ENCODE data around the gene TNS3. TPM values are rescaled to one million over a fixed set of nuclear protein-coding genes. Genes with fewer than 3 reads are reported as not detected.

TNS3 gene
- total and polyA plus RNA-seq, 2 of the 13 experiments (the other 11 are each of a cell fraction or from before 2014, with no cell fraction given), result 52.9 to 55.7 TPM

DNA sequence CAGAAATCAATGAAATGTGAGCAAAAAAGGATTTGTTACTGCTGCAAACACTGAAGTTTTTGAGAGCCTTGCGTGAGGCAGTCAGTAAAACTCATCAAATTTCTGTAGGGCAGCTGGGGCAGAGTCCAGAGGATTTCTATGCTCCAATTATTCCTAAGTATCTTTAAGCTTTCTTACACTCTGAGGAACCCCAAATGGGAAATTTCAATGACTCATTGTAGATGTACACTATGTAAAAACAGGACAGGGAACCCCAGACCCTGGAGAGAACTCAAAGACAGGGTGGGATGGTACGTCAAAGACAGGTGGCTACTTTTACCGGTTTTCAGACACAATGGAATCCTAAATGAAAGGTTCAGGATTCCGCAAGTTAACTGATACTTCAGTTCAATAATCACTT is 120.2 kb downstream of the TNS3 start:
- no peak overlapping the region for H3K9ac ChIP-seq (ENCODE audit: insufficient read depth, low read depth, low read length)
- in situ Hi-C loops (cut with HindIII; ENCODE audit: extremely low pct_ligation_motif_present, low pct_unique_long_range_greater_than_20kb), result no loop called here
- BruUV-seq (replicated peaks), result no TSS peak
- WGBS (ENCODE audit: low lambda C conversion rate), result 96% methylated on average over 4 of the region's 4 CpGs
- H3K27ac ChIP-seq (ENCODE audit: extremely low read length, insufficient read depth, low read length), result no peak overlapping the region
- H3K36me3 ChIP-seq (replicated peaks in 1 of 2; ENCODE audit: control insufficient read depth in 1 of 2, insufficient read depth in 2 of 2, low read length in 2 of 2), result peaks cover 22 to 34% of the 10 kb centered on the region in 2 experiments; a peak in 4 of 5 replicates
- peaks cover 89% of the 10 kb centered on the region for H3K79me2 ChIP-seq (ENCODE audit: insufficient read depth, low read length)
- H4K20me1 ChIP-seq (ENCODE audit: insufficient read depth, low read length), result peaks cover 48% of the 10 kb centered on the region
- no peaks in the 10 kb centered on the region for H3K9me3 ChIP-seq (ENCODE audit: low read length)
- H2AFZ ChIP-seq (ENCODE audit: low read length), result no peak overlapping the region
- POLR2A ChIA-PET, result interaction anchor here (2.2 kb wide), 1 partner anchor 14 kb away, joined by 5 read pairs; no protein-coding TSS in a partner anchor
- CTCF ChIA-PET (ENCODE audit: low intra/inter-chr PET ratio, low total read pairs), result no interaction called here
- intact Hi-C loops (cut with micrococcal nuclease; ENCODE audit: unreplicated experiment), result no loop called here
- ATAC-seq, result no peak
- DNase-seq (ENCODE audit: low spot score), result no peak
- H3K4me3 ChIP-seq (replicated peaks in 1 of 3; ENCODE audit: insufficient read depth in 1 of 3, low read depth in 2 of 3, low read length in 3 of 3), result no peak overlapping the region
- H3K4me1 ChIP-seq (ENCODE audit: insufficient read depth, low read length), result peaks cover 52% of the 10 kb centered on the region
- FAIRE-seq, result no peak
- H3K4me2 ChIP-seq (ENCODE audit: low read depth, low read length), result no peak overlapping the region
- H3K27me3 ChIP-seq (ENCODE audit: control insufficient read depth in 1 of 2, insufficient read depth in 2 of 2, low read length in 2 of 2), result no peaks in the 10 kb centered on the region
- TF ChIP-seq, protein P1, sequence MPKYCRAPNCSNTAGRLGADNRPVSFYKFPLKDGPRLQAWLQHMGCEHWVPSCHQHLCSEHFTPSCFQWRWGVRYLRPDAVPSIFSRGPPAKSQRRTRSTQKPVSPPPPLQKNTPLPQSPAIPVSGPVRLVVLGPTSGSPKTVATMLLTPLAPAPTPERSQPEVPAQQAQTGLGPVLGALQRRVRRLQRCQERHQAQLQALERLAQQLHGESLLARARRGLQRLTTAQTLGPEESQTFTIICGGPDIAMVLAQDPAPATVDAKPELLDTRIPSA (CRISPR knock-in tag; IDR thresholded peaks at IDR 0.05; ENCODE audit: borderline replicate concordance), result no peak
- TF ChIP-seq EP300 (IDR thresholded peaks at IDR 0.05; ENCODE audit: low read depth in 2 of 2, low read length in 2 of 2), result no peak
- TF ChIP-seq EP300 (CRISPR knock-in tag; IDR thresholded peaks at IDR 0.05; ENCODE audit: borderline replicate concordance), result no peak
- TF ChIP-seq NFRKB (IDR thresholded peaks at IDR 0.05), result no peak
- TF ChIP-seq POLR2G (IDR thresholded peaks at IDR 0.05; ENCODE audit: low read depth, low read length), result 0 out of 2 replicates have a peak, but pooled peaks have one; percentile 0

DNA sequence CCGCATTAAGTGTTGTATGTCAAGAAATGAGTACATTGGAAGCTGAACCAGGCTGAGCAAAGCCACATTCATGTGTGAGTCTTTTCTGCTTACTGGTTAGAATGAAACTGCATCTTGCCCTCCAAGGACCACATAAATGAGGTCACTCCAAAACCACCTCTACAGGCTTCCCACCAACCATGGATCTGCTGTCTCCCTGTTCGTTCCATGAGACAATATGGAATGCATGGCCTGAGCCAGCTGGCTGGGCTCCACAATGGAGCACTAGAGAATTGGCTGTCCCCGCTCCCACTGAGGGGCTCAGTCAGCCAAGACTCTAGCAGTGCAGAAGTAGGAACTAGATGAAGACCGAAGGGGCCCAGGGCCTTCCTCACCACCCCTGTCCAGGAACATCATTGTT is 120.8 kb downstream of the TNS3 start:
- Histone ChIP-seq H2AFZ (ENCODE audit: low read length) (no peak overlapping the region), H3K9ac (ENCODE audit: insufficient read depth, low read depth, low read length) (no peak overlapping the region), H3K4me2 (ENCODE audit: low read depth, low read length) (no peak overlapping the region), H3K4me3 (replicated peaks in 1 of 3; ENCODE audit: insufficient read depth in 1 of 3, low read depth in 2 of 3, low read length in 3 of 3) (no peak overlapping the region), H3K27me3 (ENCODE audit: control insufficient read depth in 1 of 2, insufficient read depth in 2 of 2, low read length in 2 of 2) (no peaks in the 10 kb centered on the region), H3K36me3 (replicated peaks in 1 of 2; ENCODE audit: control insufficient read depth in 1 of 2, insufficient read depth in 2 of 2, low read length in 2 of 2) (peaks cover 21 to 34% of the 10 kb centered on the region in 2 experiments; a peak in 4 of 5 replicates), H4K20me1 (ENCODE audit: insufficient read depth, low read length) (peaks cover 54% of the 10 kb centered on the region), H3K27ac (ENCODE audit: extremely low read length, insufficient read depth, low read length) (no peak overlapping the region), H3K9me3 (ENCODE audit: low read length) (no peaks in the 10 kb centered on the region), H3K79me2 (ENCODE audit: insufficient read depth, low read length) (peaks cover 89% of the 10 kb centered on the region), H3K4me1 (ENCODE audit: insufficient read depth, low read length) (peaks cover 46% of the 10 kb centered on the region)
- intact Hi-C loops (cut with micrococcal nuclease; ENCODE audit: unreplicated experiment) (no loop called here), in situ Hi-C loops (cut with HindIII; ENCODE audit: extremely low pct_ligation_motif_present, low pct_unique_long_range_greater_than_20kb) (no loop called here)
- POLR2A ChIA-PET, result interaction anchor here (0.9 to 2.2 kb wide), 2 partner anchors 10 to 14 kb away, joined by 3 to 5 read pairs; no protein-coding TSS in a partner anchor
- CTCF ChIA-PET (ENCODE audit: low intra/inter-chr PET ratio, low total read pairs), result no interaction called here
- ATAC-seq, result no peak
- no peak for FAIRE-seq
- WGBS (ENCODE audit: low lambda C conversion rate), result 100% methylated on average over 4 of the region's 4 CpGs
- no TSS peak for BruUV-seq (replicated peaks)
- no peak for DNase-seq (ENCODE audit: low spot score)
- TF ChIP-seq YEATS4 (CRISPR knock-in tag; IDR thresholded peaks at IDR 0.05; ENCODE audit: borderline replicate concordance), result no peak
- TF ChIP-seq, protein P2, sequence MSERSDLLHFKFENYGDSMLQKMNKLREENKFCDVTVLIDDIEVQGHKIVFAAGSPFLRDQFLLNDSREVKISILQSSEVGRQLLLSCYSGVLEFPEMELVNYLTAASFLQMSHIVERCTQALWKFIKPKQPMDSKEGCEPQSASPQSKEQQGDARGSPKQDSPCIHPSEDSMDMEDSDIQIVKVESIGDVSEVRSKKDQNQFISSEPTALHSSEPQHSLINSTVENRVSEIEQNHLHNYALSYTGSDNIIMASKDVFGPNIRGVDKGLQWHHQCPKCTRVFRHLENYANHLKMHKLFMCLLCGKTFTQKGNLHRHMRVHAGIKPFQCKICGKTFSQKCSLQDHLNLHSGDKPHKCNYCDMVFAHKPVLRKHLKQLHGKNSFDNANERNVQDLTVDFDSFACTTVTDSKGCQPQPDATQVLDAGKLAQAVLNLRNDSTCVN (CRISPR knock-in tag; IDR thresholded peaks at IDR 0.05; ENCODE audit: borderline replicate concordance), result no peak
- no peak for TF ChIP-seq ZFY (CRISPR knock-in tag; IDR thresholded peaks at IDR 0.05)
- no peak for TF ChIP-seq SMAD1 (CRISPR knock-in tag; IDR thresholded peaks at IDR 0.05; ENCODE audit: borderline replicate concordance, low read depth)
- TF ChIP-seq HNRNPH1 (optimal IDR thresholded peaks at IDR 0.05; ENCODE audit: low read depth, low read length), result no peak
- TF ChIP-seq ZNF205 (CRISPR knock-in tag; IDR thresholded peaks at IDR 0.05), result no peak
- TF ChIP-seq, protein P3, sequence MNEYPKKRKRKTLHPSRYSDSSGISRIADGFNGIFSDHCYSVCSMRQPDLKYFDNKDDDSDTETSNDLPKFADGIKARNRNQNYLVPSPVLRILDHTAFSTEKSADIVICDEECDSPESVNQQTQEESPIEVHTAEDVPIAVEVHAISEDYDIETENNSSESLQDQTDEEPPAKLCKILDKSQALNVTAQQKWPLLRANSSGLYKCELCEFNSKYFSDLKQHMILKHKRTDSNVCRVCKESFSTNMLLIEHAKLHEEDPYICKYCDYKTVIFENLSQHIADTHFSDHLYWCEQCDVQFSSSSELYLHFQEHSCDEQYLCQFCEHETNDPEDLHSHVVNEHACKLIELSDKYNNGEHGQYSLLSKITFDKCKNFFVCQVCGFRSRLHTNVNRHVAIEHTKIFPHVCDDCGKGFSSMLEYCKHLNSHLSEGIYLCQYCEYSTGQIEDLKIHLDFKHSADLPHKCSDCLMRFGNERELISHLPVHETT (CRISPR knock-in tag; conservative IDR thresholded peaks at IDR 0.05), result no peak
- TF ChIP-seq ZNF10 (CRISPR knock-in tag; IDR thresholded peaks at IDR 0.05; ENCODE audit: borderline replicate concordance, low read depth), result no peak
- no peak for TF ChIP-seq ZNF563 (CRISPR knock-in tag; IDR thresholded peaks at IDR 0.05)
- TF ChIP-seq, protein P4, sequence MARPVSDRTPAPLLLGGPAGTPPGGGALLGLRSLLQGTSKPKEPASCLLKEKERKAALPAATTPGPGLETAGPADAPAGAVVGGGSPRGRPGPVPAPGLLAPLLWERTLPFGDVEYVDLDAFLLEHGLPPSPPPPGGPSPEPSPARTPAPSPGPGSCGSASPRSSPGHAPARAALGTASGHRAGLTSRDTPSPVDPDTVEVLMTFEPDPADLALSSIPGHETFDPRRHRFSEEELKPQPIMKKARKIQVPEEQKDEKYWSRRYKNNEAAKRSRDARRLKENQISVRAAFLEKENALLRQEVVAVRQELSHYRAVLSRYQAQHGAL (CRISPR knock-in tag; IDR thresholded peaks at IDR 0.05; ENCODE audit: not compliant biosample characterization), result no peak
- TF ChIP-seq DR1 (CRISPR knock-in tag; IDR thresholded peaks at IDR 0.05), result no peak

Data from HepG2 (cell line).